GM18907 (cell line): Measurements from ENCODE around the gene RABEPK.
A peak's percentile ranks its signal among the peaks of the same experiment; 100 is the strongest.
"Not testable (repeated sequence)": the region's sequence is repeated elsewhere in the genome, so short reads cannot be mapped to it uniquely, and the experiment has no call there.

Experiments used
- ATAC-seq: cut with Tn5 transposase; IDR thresholded peaks from one replicate; pipeline ENCODE4 v1.9.1; 2021; ENCODE audit warnings: mild to moderate bottlenecking, moderate library complexity; ENCODE audit not compliant: unreplicated experiment

Gene RABEPK

GRCh38 chr9:125241863-125242739 is 41.8 kb downstream of the RABEPK start:
- peak; percentile 23 for ATAC-seq

- ATAC-seq: no peak
Observed at GRCh38 chr9:125243792-125244260, 43.5 kb downstream of the RABEPK start.

- no peak for ATAC-seq
Observed at GRCh38 chr9:125246261-125246667, 45.9 kb downstream of the RABEPK start.

GRCh38 chr9:125254231-125254630 is 53.9 kb downstream of the RABEPK start:
- no peak for ATAC-seq

GRCh38 chr9:125255781-125256391 is 55.5 kb downstream of the RABEPK start:
- ATAC-seq: no peak

- no peak for ATAC-seq
Observed at GRCh38 chr9:125258160-125258785, 57.9 kb downstream of the RABEPK start.

GRCh38 chr9:125258832-125259534 is 58.6 kb downstream of the RABEPK start:
- no peak for ATAC-seq

GRCh38 chr9:125260561-125260960 is 60.2 kb downstream of the RABEPK start:
- no peak for ATAC-seq

- ATAC-seq: peak; percentile 90
Observed at GRCh38 chr9:125261501-125262293, 61.4 kb downstream of the RABEPK start, which contains the start of gene GAPVD1. Gene GAPVD1 (plus strand): TSS chr9:125261826. CDS start chr9:125298922, 37,096 bp downstream.

- ATAC-seq: no peak
Observed at GRCh38 chr9:125262294-125262991, 62.1 kb downstream of the RABEPK start.

- not testable (repeated sequence) for ATAC-seq
Observed at GRCh38 chr9:125264068-125264467, 63.7 kb downstream of the RABEPK start.

- no peak for ATAC-seq
Observed at GRCh38 chr9:125268394-125269013, 68.2 kb downstream of the RABEPK start.

- no peak for ATAC-seq
Observed at GRCh38 chr9:125269014-125269397, 68.7 kb downstream of the RABEPK start.

GRCh38 chr9:125271081-125271480 is 70.7 kb downstream of the RABEPK start:
- no peak for ATAC-seq

- ATAC-seq: no peak
Observed at GRCh38 chr9:125272697-125273096, 72.4 kb downstream of the RABEPK start.

GRCh38 chr9:125276771-125277170 is 76.4 kb downstream of the RABEPK start:
- ATAC-seq: no peak

GRCh38 chr9:125277411-125277810 is 77.1 kb downstream of the RABEPK start:
- no peak for ATAC-seq

- no peak for ATAC-seq
Observed at GRCh38 chr9:125280945-125281344, 80.6 kb downstream of the RABEPK start.
